ENCODE data around the gene EPDR1. TPM values are rescaled to one million over a fixed set of nuclear protein-coding genes. Genes with fewer than 3 reads are reported as not detected.

EPDR1 gene
- total and polyA plus RNA-seq, 2 experiments from 2014 or later = 4.4 to 13.8 TPM

GRCh38 chr7:37947941-37948210 is 27.4 kb downstream of the EPDR1 start (continued):
- TF ChIP-seq, protein P1, sequence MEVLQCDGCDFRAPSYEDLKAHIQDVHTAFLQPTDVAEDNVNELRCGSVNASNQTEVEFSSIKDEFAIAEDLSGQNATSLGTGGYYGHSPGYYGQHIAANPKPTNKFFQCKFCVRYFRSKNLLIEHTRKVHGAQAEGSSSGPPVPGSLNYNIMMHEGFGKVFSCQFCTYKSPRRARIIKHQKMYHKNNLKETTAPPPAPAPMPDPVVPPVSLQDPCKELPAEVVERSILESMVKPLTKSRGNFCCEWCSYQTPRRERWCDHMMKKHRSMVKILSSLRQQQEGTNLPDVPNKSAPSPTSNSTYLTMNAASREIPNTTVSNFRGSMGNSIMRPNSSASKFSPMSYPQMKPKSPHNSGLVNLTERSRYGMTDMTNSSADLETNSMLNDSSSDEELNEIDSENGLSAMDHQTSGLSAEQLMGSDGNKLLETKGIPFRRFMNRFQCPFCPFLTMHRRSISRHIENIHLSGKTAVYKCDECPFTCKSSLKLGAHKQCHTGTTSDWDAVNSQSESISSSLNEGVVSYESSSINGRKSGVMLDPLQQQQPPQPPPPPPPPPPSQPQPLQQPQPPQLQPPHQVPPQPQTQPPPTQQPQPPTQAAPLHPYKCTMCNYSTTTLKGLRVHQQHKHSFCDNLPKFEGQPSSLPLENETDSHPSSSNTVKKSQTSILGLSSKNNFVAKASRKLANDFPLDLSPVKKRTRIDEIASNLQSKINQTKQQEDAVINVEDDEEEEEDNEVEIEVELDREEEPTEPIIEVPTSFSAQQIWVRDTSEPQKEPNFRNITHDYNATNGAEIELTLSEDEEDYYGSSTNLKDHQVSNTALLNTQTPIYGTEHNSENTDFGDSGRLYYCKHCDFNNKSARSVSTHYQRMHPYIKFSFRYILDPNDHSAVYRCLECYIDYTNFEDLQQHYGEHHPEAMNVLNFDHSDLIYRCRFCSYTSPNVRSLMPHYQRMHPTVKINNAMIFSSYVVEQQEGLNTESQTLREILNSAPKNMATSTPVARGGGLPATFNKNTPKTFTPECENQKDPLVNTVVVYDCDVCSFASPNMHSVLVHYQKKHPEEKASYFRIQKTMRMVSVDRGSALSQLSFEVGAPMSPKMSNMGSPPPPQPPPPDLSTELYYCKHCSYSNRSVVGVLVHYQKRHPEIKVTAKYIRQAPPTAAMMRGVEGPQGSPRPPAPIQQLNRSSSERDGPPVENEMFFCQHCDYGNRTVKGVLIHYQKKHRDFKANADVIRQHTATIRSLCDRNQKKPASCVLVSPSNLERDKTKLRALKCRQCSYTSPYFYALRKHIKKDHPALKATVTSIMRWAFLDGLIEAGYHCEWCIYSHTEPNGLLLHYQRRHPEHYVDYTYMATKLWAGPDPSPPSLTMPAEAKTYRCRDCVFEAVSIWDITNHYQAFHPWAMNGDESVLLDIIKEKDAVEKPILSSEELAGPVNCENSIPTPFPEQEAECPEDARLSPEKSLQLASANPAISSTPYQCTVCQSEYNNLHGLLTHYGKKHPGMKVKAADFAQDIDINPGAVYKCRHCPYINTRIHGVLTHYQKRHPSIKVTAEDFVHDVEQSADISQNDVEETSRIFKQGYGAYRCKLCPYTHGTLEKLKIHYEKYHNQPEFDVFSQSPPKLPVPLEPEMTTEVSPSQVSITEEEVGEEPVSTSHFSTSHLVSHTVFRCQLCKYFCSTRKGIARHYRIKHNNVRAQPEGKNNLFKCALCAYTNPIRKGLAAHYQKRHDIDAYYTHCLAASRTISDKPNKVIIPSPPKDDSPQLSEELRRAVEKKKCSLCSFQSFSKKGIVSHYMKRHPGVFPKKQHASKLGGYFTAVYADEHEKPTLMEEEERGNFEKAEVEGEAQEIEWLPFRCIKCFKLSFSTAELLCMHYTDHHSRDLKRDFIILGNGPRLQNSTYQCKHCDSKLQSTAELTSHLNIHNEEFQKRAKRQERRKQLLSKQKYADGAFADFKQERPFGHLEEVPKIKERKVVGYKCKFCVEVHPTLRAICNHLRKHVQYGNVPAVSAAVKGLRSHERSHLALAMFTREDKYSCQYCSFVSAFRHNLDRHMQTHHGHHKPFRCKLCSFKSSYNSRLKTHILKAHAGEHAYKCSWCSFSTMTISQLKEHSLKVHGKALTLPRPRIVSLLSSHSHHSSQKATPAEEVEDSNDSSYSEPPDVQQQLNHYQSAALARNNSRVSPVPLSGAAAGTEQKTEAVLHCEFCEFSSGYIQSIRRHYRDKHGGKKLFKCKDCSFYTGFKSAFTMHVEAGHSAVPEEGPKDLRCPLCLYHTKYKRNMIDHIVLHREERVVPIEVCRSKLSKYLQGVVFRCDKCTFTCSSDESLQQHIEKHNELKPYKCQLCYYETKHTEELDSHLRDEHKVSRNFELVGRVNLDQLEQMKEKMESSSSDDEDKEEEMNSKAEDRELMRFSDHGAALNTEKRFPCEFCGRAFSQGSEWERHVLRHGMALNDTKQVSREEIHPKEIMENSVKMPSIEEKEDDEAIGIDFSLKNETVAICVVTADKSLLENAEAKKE (CRISPR knock-in tag; IDR thresholded peaks at IDR 0.05) = no peak
- TF ChIP-seq JUNB (IDR thresholded peaks at IDR 0.05; ENCODE audit: unreplicated experiment) = no peak
- TF ChIP-seq ZNF114 (CRISPR knock-in tag; IDR thresholded peaks at IDR 0.05) = no peak
- TF ChIP-seq EZH2 (IDR thresholded peaks at IDR 0.05; ENCODE audit: low read depth, unreplicated experiment) = no peak
- no peak for TF ChIP-seq REST (IDR thresholded peaks at IDR 0.05; ENCODE audit: unreplicated experiment)
- TF ChIP-seq CREB1 (CRISPR knock-in tag; IDR thresholded peaks at IDR 0.05; ENCODE audit: low read depth) = no peak

DNA sequence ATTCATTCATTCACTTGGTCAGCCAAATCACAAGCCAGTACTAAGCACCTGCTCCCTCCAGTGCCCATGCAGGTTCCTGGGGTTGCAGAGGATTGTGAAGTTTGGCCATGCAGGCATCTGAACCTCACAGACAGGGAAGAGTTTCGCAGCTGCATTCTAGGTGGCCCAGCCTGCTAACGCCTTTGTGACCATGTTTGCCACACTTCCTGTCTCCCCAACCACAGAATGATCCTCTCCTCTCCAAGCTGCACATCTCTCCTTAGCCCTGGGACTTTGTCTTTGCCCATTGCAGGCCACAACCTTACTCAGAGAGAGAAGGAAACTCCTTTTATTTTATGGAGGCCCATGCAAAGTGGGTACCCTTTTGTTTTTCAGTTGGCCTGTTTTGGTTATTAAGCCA is 31.8 kb downstream of the EPDR1 start:
- H3K9me2 ChIP-seq (ENCODE audit: insufficient read depth) = no peaks in the 10 kb centered on the region
- Mint-ChIP-seq H3K4me1 (peaks cover 2% of the 10 kb centered on the region; the same call in 2 of the 3 replicates), H3K36me3 (ENCODE audit: low read depth) (no peaks in the 10 kb centered on the region), H3K9me3 (no peaks in the 10 kb centered on the region), H3K27ac (no peak overlapping the region), H3K27me3 (ENCODE audit: insufficient read depth, low read depth, poor library complexity) (no peaks in the 10 kb centered on the region), H3K4me3 (no peak overlapping the region)
- no peak for ATAC-seq
- no peak overlapping the region for H3K4me2 ChIP-seq
- H3F3A ChIP-seq (replicated peaks; ENCODE audit: low read depth) = no peaks in the 10 kb centered on the region
- no peaks in the 10 kb centered on the region for H3K36me3 ChIP-seq (ENCODE audit: insufficient read depth)
- no peak overlapping the region for H2AFZ ChIP-seq
- no peaks in the 10 kb centered on the region for H4K20me1 ChIP-seq (replicated peaks; ENCODE audit: insufficient read depth)
- no peaks in the 10 kb centered on the region for H3K79me2 ChIP-seq (replicated peaks; ENCODE audit: insufficient read depth)
- no peak overlapping the region for H3K4me3 ChIP-seq
- no peak overlapping the region for H3K27ac ChIP-seq (ENCODE audit: low read depth)
- no peaks in the 10 kb centered on the region for H3K27me3 ChIP-seq (ENCODE audit: insufficient read depth)
- no peak for DNase-seq (ENCODE audit: low spot score)
- no peaks in the 10 kb centered on the region for H3K4me1 ChIP-seq (ENCODE audit: insufficient read depth)
- TF ChIP-seq EZH2 (IDR thresholded peaks at IDR 0.05; ENCODE audit: low read depth, unreplicated experiment) = no peak
- TF ChIP-seq NANOG (IDR thresholded peaks at IDR 0.05; ENCODE audit: borderline replicate concordance) = no peak
- TF ChIP-seq REST (IDR thresholded peaks at IDR 0.05; ENCODE audit: unreplicated experiment) = no peak
- no peak for TF ChIP-seq CREB1 (CRISPR knock-in tag; IDR thresholded peaks at IDR 0.05; ENCODE audit: low read depth)
- TF ChIP-seq STAT1 (IDR thresholded peaks at IDR 0.05; ENCODE audit: unreplicated experiment) = no peak
- TF ChIP-seq EZH2phosphoT487 (IDR thresholded peaks at IDR 0.05; ENCODE audit: unreplicated experiment) = no peak
- TF ChIP-seq, protein P2, sequence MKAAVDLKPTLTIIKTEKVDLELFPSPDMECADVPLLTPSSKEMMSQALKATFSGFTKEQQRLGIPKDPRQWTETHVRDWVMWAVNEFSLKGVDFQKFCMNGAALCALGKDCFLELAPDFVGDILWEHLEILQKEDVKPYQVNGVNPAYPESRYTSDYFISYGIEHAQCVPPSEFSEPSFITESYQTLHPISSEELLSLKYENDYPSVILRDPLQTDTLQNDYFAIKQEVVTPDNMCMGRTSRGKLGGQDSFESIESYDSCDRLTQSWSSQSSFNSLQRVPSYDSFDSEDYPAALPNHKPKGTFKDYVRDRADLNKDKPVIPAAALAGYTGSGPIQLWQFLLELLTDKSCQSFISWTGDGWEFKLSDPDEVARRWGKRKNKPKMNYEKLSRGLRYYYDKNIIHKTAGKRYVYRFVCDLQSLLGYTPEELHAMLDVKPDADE (IDR thresholded peaks at IDR 0.05) = no peak
- TF ChIP-seq JUNB (IDR thresholded peaks at IDR 0.05; ENCODE audit: unreplicated experiment) = no peak
- TF ChIP-seq POLR2AphosphoS5 (IDR thresholded peaks at IDR 0.05; ENCODE audit: low read depth) = no peak
